Tibial nerve (tissue), 4 donors: Measurements from ENCODE around the gene ASB3.

Experiments
- EP300 ChIP-seq, 2 donors: sonication (generic); formaldehyde crosslinking; IDR thresholded peaks; one replicate each; pipeline ENCODE4 v1.6.1; 2017; ENCODE audit warnings: antibody characterized with exemption in 2 of 2, mild to moderate bottlenecking in 1 of 2
- POLR2A ChIP-seq, 2 donors: fragments of 450-650 bp; IDR thresholded peaks; one replicate each; pipeline ENCODE4 v1.6.1; 2017; ENCODE audit warnings: antibody characterized with exemption in 2 of 2, mild to moderate bottlenecking in 2 of 2, moderate library complexity in 2 of 2
- TF ChIP-seq, protein P1 (sequence below), 5 experiments: fragments of 200-600 bp in 3 of 5; fragments of 450-650 bp in 2 of 5; sonication (generic) in 3 of 5; IDR thresholded peaks; one replicate each; pipeline ENCODE4 v1.5.1; 2016 to 2019; ENCODE audit warnings: antibody characterized with exemption in 5 of 5, mild to moderate bottlenecking in 3 of 5, moderate library complexity in 2 of 5

DNA sequence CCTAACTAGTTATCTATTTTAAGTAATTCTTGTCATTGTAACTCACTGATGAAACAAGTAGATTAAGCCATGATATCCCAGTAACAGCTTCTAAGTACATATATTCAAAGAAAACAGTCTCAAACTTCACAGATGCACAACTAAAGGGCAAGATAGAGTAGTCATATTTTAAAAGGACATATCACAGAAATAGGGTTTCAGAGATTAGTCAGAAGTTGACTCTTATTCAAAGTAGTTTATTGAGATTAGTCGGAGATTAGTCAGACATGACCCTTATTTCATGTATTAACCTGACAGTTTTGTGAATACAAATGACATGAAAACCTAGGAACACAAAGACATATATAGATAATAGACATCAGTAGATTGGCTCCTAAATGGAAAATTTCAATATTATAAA is 35.0 kb downstream of the ASB3 start:
- no peak for TF ChIP-seq POLR2A (IDR thresholded peaks at IDR 0.05)
- TF ChIP-seq, protein P1, sequence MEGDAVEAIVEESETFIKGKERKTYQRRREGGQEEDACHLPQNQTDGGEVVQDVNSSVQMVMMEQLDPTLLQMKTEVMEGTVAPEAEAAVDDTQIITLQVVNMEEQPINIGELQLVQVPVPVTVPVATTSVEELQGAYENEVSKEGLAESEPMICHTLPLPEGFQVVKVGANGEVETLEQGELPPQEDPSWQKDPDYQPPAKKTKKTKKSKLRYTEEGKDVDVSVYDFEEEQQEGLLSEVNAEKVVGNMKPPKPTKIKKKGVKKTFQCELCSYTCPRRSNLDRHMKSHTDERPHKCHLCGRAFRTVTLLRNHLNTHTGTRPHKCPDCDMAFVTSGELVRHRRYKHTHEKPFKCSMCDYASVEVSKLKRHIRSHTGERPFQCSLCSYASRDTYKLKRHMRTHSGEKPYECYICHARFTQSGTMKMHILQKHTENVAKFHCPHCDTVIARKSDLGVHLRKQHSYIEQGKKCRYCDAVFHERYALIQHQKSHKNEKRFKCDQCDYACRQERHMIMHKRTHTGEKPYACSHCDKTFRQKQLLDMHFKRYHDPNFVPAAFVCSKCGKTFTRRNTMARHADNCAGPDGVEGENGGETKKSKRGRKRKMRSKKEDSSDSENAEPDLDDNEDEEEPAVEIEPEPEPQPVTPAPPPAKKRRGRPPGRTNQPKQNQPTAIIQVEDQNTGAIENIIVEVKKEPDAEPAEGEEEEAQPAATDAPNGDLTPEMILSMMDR (IDR thresholded peaks at IDR 0.05): no peak
- TF ChIP-seq EP300 (IDR thresholded peaks at IDR 0.05): no peak
